ENCODE data around the gene OSBPL3. TPM values are rescaled to one million over a fixed set of nuclear protein-coding genes. Genes with fewer than 3 reads are reported as not detected.

Gene OSBPL3
- total RNA-seq, 1 experiment from 2014 or later, result 9.2 TPM

DNA sequence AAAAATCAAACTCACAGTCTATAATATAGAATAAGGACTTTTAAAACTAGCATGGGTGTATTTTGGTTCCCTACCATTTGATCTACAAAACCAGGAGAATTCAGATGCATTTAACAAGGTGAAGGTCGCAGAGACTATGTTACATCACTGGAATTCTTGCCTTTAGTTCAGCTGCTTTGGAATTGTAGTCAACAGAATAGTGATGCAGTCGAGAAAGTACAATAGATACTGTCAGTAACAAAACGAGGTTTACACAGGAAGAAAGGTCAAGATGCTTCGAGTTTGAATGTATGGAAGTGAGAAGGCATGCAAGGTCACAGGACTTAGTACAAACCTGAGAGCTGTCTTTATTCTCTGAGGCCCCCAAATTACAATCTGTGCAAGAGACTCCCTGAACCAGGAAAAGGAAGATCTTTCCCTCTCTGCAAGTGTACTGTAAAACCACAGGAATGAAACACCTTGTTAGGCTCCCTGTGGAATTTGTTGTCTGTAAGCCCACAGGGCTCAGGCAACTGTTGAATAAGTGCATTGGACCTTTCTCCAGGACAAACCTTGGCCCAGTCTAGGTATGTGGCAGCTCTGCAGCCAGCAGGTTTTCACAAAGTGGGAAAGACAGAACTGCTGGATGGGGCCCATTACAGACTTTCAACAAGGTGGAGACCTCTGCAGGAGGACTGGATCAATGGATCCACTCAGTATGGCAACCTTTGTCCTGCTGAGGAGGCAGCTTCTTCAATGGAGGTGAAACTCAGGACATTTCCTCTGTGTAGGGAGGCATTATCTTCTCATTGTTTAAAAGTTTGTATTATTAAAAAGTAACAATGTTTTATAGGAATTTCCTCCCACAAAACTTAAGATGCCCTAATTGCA lies 121.6 kb downstream of the OSBPL3 start:
- intact Hi-C loops (cut with micrococcal nuclease; ENCODE audit: unreplicated experiment), result no loop called here
- Histone ChIP-seq H3K36me3 (ENCODE audit: control insufficient read depth, insufficient read depth, low read length) (no peaks in the 10 kb centered on the region), H3K9me3 (ENCODE audit: control insufficient read depth, insufficient read depth, low read depth, low read length) (no peaks in the 10 kb centered on the region), H3K27ac (ENCODE audit: low read length) (no peak overlapping the region), H3K4me3 (ENCODE audit: low read depth in 2 of 2, low read length in 2 of 2) (no peak overlapping the region), H3K4me1 (ENCODE audit: control insufficient read depth, insufficient read depth, low read length) (no peaks in the 10 kb centered on the region), H3K27me3 (ENCODE audit: control insufficient read depth, insufficient read depth, low read length) (no peaks in the 10 kb centered on the region)
- no peak for DNase-seq (ENCODE audit: low read depth, low spot score)
- CTCF ChIA-PET, result no interaction called here
- POLR2A ChIA-PET, result no interaction called here
- BruUV-seq (replicated peaks), result no TSS peak
- no peak for ATAC-seq
- TF ChIP-seq POLR2AphosphoS5 (IDR thresholded peaks at IDR 0.05; ENCODE audit: low read depth, low read length), result no peak
- TF ChIP-seq SIN3A (IDR thresholded peaks at IDR 0.05; ENCODE audit: borderline replicate concordance, insufficient read depth, low read depth, low read length), result no peak
- no peak for TF ChIP-seq TCF7L2 (IDR thresholded peaks at IDR 0.05; ENCODE audit: low read depth, low read length)
- TF ChIP-seq, protein P1, sequence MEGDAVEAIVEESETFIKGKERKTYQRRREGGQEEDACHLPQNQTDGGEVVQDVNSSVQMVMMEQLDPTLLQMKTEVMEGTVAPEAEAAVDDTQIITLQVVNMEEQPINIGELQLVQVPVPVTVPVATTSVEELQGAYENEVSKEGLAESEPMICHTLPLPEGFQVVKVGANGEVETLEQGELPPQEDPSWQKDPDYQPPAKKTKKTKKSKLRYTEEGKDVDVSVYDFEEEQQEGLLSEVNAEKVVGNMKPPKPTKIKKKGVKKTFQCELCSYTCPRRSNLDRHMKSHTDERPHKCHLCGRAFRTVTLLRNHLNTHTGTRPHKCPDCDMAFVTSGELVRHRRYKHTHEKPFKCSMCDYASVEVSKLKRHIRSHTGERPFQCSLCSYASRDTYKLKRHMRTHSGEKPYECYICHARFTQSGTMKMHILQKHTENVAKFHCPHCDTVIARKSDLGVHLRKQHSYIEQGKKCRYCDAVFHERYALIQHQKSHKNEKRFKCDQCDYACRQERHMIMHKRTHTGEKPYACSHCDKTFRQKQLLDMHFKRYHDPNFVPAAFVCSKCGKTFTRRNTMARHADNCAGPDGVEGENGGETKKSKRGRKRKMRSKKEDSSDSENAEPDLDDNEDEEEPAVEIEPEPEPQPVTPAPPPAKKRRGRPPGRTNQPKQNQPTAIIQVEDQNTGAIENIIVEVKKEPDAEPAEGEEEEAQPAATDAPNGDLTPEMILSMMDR (IDR thresholded peaks at IDR 0.05), result no peak
- TF ChIP-seq, protein P2, sequence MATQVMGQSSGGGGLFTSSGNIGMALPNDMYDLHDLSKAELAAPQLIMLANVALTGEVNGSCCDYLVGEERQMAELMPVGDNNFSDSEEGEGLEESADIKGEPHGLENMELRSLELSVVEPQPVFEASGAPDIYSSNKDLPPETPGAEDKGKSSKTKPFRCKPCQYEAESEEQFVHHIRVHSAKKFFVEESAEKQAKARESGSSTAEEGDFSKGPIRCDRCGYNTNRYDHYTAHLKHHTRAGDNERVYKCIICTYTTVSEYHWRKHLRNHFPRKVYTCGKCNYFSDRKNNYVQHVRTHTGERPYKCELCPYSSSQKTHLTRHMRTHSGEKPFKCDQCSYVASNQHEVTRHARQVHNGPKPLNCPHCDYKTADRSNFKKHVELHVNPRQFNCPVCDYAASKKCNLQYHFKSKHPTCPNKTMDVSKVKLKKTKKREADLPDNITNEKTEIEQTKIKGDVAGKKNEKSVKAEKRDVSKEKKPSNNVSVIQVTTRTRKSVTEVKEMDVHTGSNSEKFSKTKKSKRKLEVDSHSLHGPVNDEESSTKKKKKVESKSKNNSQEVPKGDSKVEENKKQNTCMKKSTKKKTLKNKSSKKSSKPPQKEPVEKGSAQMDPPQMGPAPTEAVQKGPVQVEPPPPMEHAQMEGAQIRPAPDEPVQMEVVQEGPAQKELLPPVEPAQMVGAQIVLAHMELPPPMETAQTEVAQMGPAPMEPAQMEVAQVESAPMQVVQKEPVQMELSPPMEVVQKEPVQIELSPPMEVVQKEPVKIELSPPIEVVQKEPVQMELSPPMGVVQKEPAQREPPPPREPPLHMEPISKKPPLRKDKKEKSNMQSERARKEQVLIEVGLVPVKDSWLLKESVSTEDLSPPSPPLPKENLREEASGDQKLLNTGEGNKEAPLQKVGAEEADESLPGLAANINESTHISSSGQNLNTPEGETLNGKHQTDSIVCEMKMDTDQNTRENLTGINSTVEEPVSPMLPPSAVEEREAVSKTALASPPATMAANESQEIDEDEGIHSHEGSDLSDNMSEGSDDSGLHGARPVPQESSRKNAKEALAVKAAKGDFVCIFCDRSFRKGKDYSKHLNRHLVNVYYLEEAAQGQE (IDR thresholded peaks at IDR 0.05; ENCODE audit: insufficient read depth in 1 of 2, low read depth in 2 of 2, low read length in 1 of 2), result no peak
- in situ Hi-C loops (cut with HindIII; ENCODE audit: low pct_unique_long_range_greater_than_20kb, low sequenced_read_pairs), result no loop called here

DNA sequence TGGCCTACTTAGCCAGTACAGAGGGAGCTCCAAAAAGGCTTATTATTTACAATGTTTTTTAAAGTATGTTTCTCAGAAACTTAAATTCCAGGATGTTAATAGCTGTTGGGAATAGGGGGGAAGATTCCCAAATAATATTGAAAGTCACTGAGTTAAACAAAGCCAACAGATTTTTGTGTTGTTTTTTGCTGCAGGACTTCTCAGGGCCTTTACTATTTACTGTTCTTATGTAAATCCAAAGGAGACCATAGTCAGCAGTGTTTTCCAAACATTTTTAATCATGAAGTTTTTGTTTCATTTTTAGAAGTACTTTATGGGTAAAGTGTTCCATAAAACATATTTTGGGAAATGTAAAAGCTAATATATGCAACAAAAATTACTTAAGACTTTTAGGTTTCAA lies 122.4 kb downstream of the OSBPL3 start:
- Histone ChIP-seq H3K4me1 (ENCODE audit: control insufficient read depth, insufficient read depth, low read length) (no peaks in the 10 kb centered on the region), H3K27me3 (ENCODE audit: control insufficient read depth, insufficient read depth, low read length) (no peaks in the 10 kb centered on the region), H3K4me3 (ENCODE audit: low read depth in 2 of 2, low read length in 2 of 2) (no peak overlapping the region), H3K9me3 (ENCODE audit: control insufficient read depth, insufficient read depth, low read depth, low read length) (no peaks in the 10 kb centered on the region), H3K27ac (ENCODE audit: low read length) (no peak overlapping the region), H3K36me3 (ENCODE audit: control insufficient read depth, insufficient read depth, low read length) (no peaks in the 10 kb centered on the region)
- no peak for DNase-seq (ENCODE audit: low read depth, low spot score)
- TF ChIP-seq, protein P2 (IDR thresholded peaks at IDR 0.05; ENCODE audit: insufficient read depth in 1 of 2, low read depth in 2 of 2, low read length in 1 of 2), result no peak
- TF ChIP-seq POLR2AphosphoS5 (IDR thresholded peaks at IDR 0.05; ENCODE audit: low read depth, low read length) (no peak), TCF7L2 (IDR thresholded peaks at IDR 0.05; ENCODE audit: low read depth, low read length) (no peak)
- no peak for ATAC-seq
- in situ Hi-C loops (cut with HindIII; ENCODE audit: low pct_unique_long_range_greater_than_20kb, low sequenced_read_pairs), result no loop called here
- ChIA-PET POLR2A (no interaction called here), CTCF (no interaction called here)
- intact Hi-C loops (cut with micrococcal nuclease; ENCODE audit: unreplicated experiment), result no loop called here
- BruUV-seq (replicated peaks), result no TSS peak

Data from Panc1 (cell line).